RCC 7860 (cell line): ENCODE measurements around the gene KIAA1549.
"Not testable (repeated sequence)": the region's sequence is repeated elsewhere in the genome, so short reads cannot be mapped to it uniquely, and the experiment has no call there.

ENCODE experiments used
- DNase-seq: peaks from one replicate; pipeline ENCODE4 v3.0.0-alpha.2; 2015; ENCODE audit warnings: low spot score
- FAIRE-seq: peaks from 2 replicates; lab custom pipeline; 2012; peaks lifted over from hg19 to GRCh38; lab: Jason Lieb, UNC

KIAA1549 gene

GRCh38 chr7:138945154-138945553, 36.0 kb downstream of the KIAA1549 start:
- FAIRE-seq (no peak), DNase-seq (no peak)

DNA sequence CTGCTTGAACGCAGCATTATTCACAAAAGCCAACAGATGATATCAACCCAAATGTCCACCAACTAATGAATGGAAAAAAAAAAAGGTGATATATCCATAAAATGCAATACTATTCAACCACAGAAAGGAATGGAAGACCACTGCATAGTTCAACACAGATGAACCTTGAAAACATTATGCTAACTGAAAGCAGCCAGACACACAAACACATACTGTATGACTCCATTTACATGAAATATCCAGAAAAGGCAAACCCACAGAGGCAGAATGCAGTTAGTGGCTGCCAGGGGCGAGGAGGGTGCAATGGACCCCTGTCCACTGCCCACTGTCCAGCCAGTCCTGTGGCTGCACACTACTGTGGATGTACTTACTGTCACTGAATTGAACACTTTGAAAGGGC, 36.6 kb downstream of the KIAA1549 start:
- DNase-seq (no peak), FAIRE-seq (no peak)

DNA sequence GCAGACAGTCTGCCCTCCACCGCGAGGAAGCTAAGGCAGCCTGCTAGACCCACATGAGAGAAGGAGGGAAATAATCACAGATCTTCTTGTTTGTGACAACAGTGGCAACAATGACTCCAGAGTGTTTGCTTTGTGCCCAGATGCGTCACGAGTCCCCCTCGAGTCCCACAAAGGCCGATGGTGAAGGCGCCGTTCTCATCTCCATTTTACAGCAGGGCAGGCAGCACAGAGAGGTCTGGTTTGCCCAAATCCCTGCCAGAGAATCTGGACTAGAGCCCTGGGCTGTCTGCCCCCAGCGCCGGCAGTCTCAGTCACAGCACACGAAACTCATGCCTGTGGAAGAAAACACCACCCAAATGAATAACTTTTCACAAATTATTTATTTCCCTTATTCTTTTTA, 38.1 kb downstream of the KIAA1549 start:
- DNase-seq (no peak), FAIRE-seq (no peak)

GRCh38 chr7:138941545-138941944, 39.6 kb downstream of the KIAA1549 start:
- FAIRE-seq (no peak), DNase-seq (no peak)

- DNase-seq, FAIRE-seq: not testable (repeated sequence)
These were observed 40.6 kb downstream of the KIAA1549 start for GRCh38 chr7:138940602-138941001.

DNA sequence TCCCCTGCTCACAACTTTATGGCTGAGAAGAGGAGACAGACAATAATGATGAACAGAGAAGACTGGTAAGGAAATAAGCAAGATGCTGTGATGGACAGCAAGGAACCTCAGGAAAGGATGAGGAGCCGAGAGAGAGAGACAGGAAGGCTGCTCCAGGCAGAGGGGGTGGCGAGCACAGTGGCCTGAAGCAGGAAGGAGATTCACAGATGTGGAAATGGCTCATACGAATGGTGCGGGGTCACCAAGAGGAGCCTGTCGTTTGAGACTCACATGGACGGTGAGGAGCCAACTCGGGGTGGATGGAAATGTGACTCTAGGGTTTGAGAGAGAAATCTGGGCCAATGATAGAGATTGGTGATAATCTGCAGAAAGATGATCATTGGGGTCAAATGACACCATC, 43.7 kb downstream of the KIAA1549 start:
- FAIRE-seq (no peak), DNase-seq (no peak)

DNA sequence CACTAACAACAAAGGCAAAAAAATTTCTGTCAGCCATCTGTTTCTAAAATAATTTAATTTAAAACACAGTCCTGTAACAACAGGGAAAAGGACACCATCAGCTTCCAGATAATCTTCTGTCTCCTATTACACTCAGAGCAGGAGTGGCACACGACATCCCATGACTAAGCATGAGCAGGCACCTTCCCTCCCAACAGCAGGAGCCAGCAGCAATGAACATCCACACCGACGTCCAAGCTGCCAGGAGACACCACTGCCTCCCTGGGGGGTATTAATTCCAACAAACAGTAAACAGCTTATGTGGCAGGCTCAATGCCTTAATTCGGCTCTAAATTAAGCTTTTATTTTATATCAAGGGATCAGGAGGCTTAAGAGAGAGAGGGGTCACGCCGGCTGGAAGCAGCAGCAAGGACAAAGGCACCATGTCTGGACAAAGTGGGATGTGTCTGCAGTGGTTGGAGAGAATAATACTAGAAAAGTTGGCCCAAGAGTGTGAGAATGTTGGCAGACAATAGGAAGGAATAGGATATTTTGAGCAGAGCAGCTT, 45.7 kb downstream of the KIAA1549 start:
- FAIRE-seq, result peak; percentile 88
- DNase-seq, result peak; percentile 88

DNA sequence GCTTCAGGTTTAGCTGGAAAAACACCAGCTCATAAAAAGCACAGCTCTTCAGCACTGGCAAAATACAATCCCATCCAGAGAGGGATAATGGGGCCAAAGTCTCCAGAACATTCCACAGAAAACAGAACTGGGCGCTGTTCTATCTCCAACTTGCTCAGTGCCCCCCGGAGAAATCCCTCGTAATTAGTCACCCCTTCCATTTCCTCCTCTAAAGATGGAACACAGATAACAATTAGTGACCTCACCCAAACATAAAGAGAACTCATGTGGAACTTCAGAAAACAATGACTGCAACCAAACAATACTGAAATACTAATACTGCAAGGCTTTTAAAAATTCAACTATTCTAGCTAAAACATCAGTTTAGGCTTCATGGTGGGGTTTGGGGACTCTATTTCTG, 46.3 kb downstream of the KIAA1549 start:
- DNase-seq (peak; percentile 59), FAIRE-seq (no peak)

- DNase-seq (no peak), FAIRE-seq (no peak)
These were observed 46.8 kb downstream of the KIAA1549 start for GRCh38 chr7:138934367-138934766.

GRCh38 chr7:138932870-138933269, 48.3 kb downstream of the KIAA1549 start:
- DNase-seq (no peak), FAIRE-seq (no peak)

- FAIRE-seq (no peak), DNase-seq (no peak)
These were observed 48.8 kb downstream of the KIAA1549 start for GRCh38 chr7:138932427-138932826.

DNA sequence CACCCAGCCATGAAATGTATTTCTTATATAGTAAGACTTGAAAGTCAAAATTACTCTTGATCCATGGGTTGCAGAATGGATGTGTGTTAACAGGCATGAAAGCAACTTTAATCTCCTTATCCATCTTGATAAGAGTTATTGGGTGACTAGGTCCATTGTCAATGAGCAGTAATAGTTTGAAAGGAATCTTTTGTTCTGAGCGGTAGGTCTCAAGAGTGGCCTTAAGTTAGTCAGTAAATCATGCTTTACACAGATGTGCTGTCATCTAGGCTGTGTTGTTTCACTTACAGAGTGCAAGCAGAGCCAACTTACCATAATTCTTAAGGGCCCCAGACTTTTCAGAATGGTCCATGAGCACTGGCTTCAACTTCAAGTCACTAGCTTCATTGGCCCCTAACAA, 51.2 kb downstream of the KIAA1549 start:
- DNase-seq (no peak), FAIRE-seq (no peak)

- FAIRE-seq, result no peak
- no peak for DNase-seq
These were observed 55.0 kb downstream of the KIAA1549 start for GRCh38 chr7:138926241-138926612.

DNA sequence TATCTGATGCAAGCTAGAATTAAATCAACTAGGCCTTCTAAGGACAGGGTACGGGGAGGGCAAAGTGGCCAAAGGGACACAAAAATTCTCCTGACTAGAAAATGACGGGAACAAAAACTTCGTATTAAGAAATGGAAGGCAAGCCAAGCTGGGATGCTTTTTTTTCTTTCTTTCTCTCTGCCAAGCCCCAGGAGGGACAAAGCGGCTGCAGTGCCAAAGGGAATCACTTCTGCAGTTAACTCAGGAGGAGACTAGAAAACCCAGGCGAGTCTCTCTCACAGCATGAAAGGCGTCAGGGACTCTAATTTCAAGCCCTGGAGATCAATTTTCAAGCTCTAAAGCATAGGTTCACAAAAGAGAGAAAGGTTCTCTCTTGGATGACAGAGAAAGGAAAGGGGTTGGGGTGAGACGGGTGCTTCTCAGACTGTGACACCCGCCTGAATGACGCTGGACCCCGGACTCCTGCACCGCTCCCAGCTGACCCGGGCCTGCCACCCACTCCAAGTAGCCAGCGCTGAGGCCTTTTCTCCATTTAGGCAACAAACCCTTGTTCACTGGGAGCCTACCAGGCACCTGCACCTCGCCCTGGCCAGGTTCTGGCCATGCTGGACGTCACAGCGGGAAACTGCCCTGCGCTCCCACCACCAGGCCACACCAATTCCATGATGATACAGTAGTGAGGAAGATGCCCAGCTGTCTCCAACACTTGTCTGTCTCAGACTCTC, 56.5 kb downstream of the KIAA1549 start:
- DNase-seq (no peak), FAIRE-seq (no peak)

- FAIRE-seq, result no peak
- DNase-seq, result no peak
These were observed 59.9 kb downstream of the KIAA1549 start for GRCh38 chr7:138921277-138921676.

DNA sequence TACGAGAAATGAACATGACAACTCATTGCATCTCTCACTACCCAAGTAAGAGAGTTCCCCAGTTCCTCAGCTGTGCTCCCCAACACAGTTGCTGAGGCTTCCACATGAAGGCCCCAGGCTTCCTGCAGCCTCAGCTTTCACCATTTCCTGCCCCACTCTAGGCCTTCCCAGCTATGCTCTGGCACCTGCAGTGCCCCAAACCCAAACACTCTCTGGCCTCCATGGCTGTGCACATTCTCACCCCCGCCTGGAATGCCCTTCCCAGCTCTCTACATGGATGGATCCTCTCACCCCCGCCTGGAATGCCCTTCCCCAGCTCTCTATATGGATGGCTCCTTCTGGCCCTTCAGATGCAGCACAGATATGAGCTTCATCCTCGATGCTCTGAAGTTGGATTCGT, 61.3 kb downstream of the KIAA1549 start:
- no peak for DNase-seq
- FAIRE-seq, result no peak

DNA sequence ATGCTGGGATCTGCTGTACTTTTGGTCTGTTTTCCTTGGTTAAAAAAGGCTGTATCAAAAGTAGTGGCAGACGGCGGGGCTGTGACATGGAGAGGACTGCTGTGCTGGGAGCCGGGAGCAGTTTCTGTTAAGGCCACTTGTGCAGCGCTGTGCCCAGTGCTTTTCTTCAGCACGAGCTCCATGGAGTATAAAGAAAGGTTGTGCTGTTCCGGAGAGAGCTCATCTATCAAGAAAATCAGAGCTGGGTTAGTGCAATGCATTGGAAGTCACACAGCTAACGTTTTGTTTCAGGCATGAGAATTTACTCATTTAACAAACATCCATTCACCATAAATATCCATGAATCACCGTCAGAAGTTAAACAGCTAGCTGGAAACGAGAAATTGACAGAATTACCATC, 62.0 kb downstream of the KIAA1549 start:
- DNase-seq (no peak), FAIRE-seq (no peak)

GRCh38 chr7:138918756-138919155, 62.4 kb downstream of the KIAA1549 start:
- no peak for FAIRE-seq

GRCh38 chr7:138918176-138918575, 63.0 kb downstream of the KIAA1549 start:
- FAIRE-seq (no peak), DNase-seq (no peak)

More at GRCh38 chr7:138918756-138919155, 62.4 kb downstream of the KIAA1549 start:
- no peak for DNase-seq

- no peak for DNase-seq
- FAIRE-seq, result no peak
These were observed 63.4 kb downstream of the KIAA1549 start for GRCh38 chr7:138917771-138918170.

DNA sequence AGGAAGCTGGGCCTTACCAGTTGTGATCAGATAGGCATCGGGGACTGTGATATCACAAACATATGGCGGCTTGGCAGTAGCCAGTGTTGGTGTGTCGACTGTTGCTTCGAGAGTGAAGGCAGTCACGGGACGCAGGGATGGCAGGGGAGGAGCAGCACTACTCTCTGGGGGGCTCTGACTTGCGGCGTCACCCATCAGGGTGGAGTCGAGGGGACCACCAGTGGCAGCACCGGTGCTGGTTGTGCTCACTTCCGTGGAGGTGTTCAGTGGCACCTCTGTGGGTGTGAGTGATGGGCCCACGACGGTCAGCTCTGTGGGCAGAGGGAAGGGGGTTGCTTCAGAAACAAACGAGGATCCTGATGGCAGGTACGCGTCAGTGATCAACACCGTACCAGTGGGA, 64.5 kb downstream of the KIAA1549 start:
- DNase-seq (no peak), FAIRE-seq (no peak)

- FAIRE-seq (no peak), DNase-seq (no peak)
These were observed 64.9 kb downstream of the KIAA1549 start for GRCh38 chr7:138916275-138916674.

DNA sequence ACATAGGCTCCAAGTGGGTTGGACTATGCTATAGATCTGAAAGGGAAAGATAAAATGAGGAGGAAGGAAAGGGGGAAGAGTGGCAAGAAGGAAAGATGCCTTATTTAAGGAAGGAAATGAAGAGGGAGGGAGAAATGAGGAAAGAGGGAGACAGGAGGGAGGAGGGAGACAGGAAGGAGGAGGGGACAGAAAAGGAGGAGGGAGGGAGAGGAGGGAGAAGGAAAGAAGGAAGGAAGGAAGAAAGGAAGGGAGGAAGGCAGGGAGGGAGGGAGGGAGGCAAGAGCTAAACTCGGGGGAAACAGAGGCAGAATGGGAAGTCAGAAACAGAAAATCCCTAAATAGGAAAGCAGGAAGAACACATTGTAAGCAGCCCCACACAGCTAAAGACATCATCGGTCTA, 67.4 kb downstream of the KIAA1549 start:
- FAIRE-seq (no peak), DNase-seq (no peak)
